C4-2B (cell line): Measurements from ENCODE around the gene DLG2.

Experiments
- ZFX ChIP-seq: fragments of 450-650 bp; IDR thresholded peaks from 2 replicates; pipeline ENCODE4 v1.6.1; 2017
- TF ChIP-seq, protein P1 (sequence below): fragments of 450-650 bp; conservative IDR thresholded peaks from 2 replicates; pipeline ENCODE4 v1.5.1; 2017; ENCODE audit warnings: mild to moderate bottlenecking

DNA sequence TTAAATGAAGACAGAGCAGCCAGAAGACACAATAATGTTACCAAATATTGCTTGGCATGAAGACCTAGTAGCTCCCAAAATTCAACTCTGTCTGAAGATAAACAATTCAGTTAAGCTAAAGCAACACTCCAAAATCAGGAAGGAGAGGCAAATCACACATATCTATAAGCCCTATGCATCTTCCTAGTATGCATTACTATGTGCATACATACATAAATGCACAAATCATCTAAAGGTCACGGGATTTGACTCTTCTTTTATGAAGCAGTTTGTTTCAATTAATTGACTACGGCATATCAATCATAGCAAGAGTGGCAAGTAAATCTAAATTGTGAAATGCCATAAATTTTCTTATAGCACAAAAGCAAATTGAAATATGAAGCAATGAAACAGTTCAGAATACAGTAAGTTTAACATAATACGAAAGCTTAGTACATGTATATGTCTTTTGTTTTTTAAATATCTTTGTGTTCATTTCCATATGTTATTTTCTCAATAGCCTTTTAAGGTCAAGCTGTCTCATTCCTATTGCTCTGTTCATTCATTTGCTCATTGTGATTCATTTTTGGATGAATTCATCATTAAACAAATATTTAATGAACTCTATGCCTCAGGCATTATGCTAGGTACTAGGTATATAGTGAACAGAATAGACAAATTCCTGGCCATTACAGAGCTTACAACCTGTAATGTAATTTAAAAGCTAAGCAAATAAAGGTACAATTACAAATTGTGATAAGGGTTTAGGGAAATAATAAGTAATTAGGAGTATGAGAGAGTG lies 540.5 kb downstream of the DLG2 start:
- TF ChIP-seq, protein P1, sequence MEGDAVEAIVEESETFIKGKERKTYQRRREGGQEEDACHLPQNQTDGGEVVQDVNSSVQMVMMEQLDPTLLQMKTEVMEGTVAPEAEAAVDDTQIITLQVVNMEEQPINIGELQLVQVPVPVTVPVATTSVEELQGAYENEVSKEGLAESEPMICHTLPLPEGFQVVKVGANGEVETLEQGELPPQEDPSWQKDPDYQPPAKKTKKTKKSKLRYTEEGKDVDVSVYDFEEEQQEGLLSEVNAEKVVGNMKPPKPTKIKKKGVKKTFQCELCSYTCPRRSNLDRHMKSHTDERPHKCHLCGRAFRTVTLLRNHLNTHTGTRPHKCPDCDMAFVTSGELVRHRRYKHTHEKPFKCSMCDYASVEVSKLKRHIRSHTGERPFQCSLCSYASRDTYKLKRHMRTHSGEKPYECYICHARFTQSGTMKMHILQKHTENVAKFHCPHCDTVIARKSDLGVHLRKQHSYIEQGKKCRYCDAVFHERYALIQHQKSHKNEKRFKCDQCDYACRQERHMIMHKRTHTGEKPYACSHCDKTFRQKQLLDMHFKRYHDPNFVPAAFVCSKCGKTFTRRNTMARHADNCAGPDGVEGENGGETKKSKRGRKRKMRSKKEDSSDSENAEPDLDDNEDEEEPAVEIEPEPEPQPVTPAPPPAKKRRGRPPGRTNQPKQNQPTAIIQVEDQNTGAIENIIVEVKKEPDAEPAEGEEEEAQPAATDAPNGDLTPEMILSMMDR = no peak
- TF ChIP-seq ZFX = no peak
